Hippocampal formation (tissue), 2 donors: ENCODE data around the gene CEACAM1.
A peak's percentile ranks its signal among the peaks of the same experiment; 100 is the strongest.
"Not testable (repeated sequence)": the region's sequence is repeated elsewhere in the genome, so short reads cannot be mapped to it uniquely, and the experiment has no call there.

Experiments used
- DNase-seq, 2 donors: peaks; one replicate each; lab custom pipeline; 2025; lab: John Stamatoyannopoulos, UW

The CEACAM1 gene

GRCh38 chr19:42475366-42475765, 52.9 kb downstream of the CEACAM1 start:
- DNase-seq = no peak

- peak in 1 of 2 donors; percentile 13 for DNase-seq
Observed at GRCh38 chr19:42474743-42475142, 53.5 kb downstream of the CEACAM1 start.

- no peak for DNase-seq
Observed at GRCh38 chr19:42473686-42474085, 54.6 kb downstream of the CEACAM1 start.

- DNase-seq = no peak
Observed at GRCh38 chr19:42472402-42473147, 55.7 kb downstream of the CEACAM1 start.

- no peak for DNase-seq
Observed at GRCh38 chr19:42471554-42472249, 56.6 kb downstream of the CEACAM1 start.

GRCh38 chr19:42469311-42470235, 58.7 kb downstream of the CEACAM1 start:
- no peak for DNase-seq

GRCh38 chr19:42468273-42468796, 59.9 kb downstream of the CEACAM1 start:
- DNase-seq = no peak

GRCh38 chr19:42467183-42467760, 61.0 kb downstream of the CEACAM1 start:
- DNase-seq = no peak

GRCh38 chr19:42466521-42467182, 61.6 kb downstream of the CEACAM1 start:
- no peak for DNase-seq

GRCh38 chr19:42465827-42466280, 62.4 kb downstream of the CEACAM1 start:
- DNase-seq = no peak

GRCh38 chr19:42461700-42462324, 66.5 kb downstream of the CEACAM1 start:
- DNase-seq = peak; percentile 70 to 91

GRCh38 chr19:42461231-42461630, 67.0 kb downstream of the CEACAM1 start:
- DNase-seq = not testable (repeated sequence)

GRCh38 chr19:42459926-42460325, 68.4 kb downstream of the CEACAM1 start:
- DNase-seq = no peak
